ENCODE measurements around the gene NCBP2.

- TF ChIP-seq TAF1 (IDR thresholded peaks at IDR 0.05; ENCODE audit: low read depth) (no peak), CTCF (IDR thresholded peaks at IDR 0.05; ENCODE audit: poor library complexity, severe bottlenecking) (no peak), SMC3 (conservative IDR thresholded peaks at IDR 0.05; ENCODE audit: poor library complexity) (no peak), MXI1 (conservative IDR thresholded peaks at IDR 0.05; ENCODE audit: poor library complexity, severe bottlenecking) (no peak), POLR2AphosphoS5 (IDR thresholded peaks at IDR 0.05) (no peak)
Observed at GRCh38 chr3:196985298-196985697, 43.0 kb upstream of the NCBP2 start.
